H1 (cell line): ENCODE data around the gene SHQ1. TPM values are rescaled to one million over a fixed set of nuclear protein-coding genes. Genes with fewer than 3 reads are reported as not detected.

Experiments used
- CTCF ChIA-PET: fragments of 300-600 bp; sonication (Branson Sonifier 250); formaldehyde crosslinking; loops from one replicate; lab custom pipeline; 2021; ENCODE audit not compliant: partially characterized antibody; lab: Charles Lee
- POLR2A ChIA-PET: fragments of 300-600 bp; sonication (Branson Sonifier 250); formaldehyde crosslinking; loops from one replicate; lab custom pipeline; 2021; ENCODE audit warnings: inconsistent platforms; ENCODE audit not compliant: partially characterized antibody; lab: Charles Lee
- DNase-seq, 2 experiments: peaks; one replicate each; pipeline versions ENCODE4 v3.0.0 to v3.0.0-alpha.2; 2010 to 2022; ENCODE audit warnings: low spot score in 2 of 2, low read depth in 1 of 2, mixed read lengths in 1 of 2
- FAIRE-seq: peaks from 2 replicates; lab custom pipeline; 2011; peaks lifted over from hg19 to GRCh38; lab: Jason Lieb, UNC
- H2AFZ ChIP-seq: 2 replicates; pipeline ENCODE4 v1.8.1; 2012; ENCODE audit warnings: low read length, inconsistent platforms
- H2AK5ac ChIP-seq: 2 replicates; pipeline ENCODE4 v1.6.1; 2013; ENCODE audit warnings: low read depth, low read length
- H2BK120ac ChIP-seq: replicated peaks from 2 replicates; pipeline ENCODE3; 2013; ENCODE audit warnings: low read depth, low read length, inconsistent platforms
- H2BK12ac ChIP-seq: 2 replicates; pipeline ENCODE4 v1.6.1; 2013; ENCODE audit warnings: low read depth, low read length
- H2BK15ac ChIP-seq: 2 replicates; pipeline ENCODE4 v1.6.1; 2013; ENCODE audit warnings: low read length
- H2BK20ac ChIP-seq: 2 replicates; pipeline ENCODE4 v1.6.1; 2013; ENCODE audit warnings: low read length
- H2BK5ac ChIP-seq: 2 replicates; pipeline ENCODE4 v1.6.1; 2013; ENCODE audit warnings: low read depth, low read length
- H3K14ac ChIP-seq: 2 replicates; pipeline ENCODE4 v1.6.1; 2013; ENCODE audit warnings: inconsistent platforms; ENCODE audit not compliant: insufficient read length
- H3K18ac ChIP-seq: 2 replicates; pipeline ENCODE4 v1.6.1; 2013; ENCODE audit warnings: low read length; ENCODE audit errors: extremely low read depth
- H3K23ac ChIP-seq: 2 replicates; pipeline ENCODE4 v1.6.1; 2013; ENCODE audit warnings: inconsistent platforms; ENCODE audit not compliant: insufficient read length
- H3K23me2 ChIP-seq: 2 replicates; pipeline ENCODE4 v1.6.1; 2013; ENCODE audit warnings: low read depth, low read length
- H3K27ac ChIP-seq: 2 replicates; pipeline ENCODE4 v1.6.1; 2011; ENCODE audit warnings: low read depth, low read length, inconsistent platforms
- H3K27me3 ChIP-seq, 4 experiments: replicated peaks in 1 of 4; 1 replicate in 1 of 4; 2 replicates in 3 of 4; pipeline versions ENCODE4 v1.6.1 to v1.8.1; 2011 to 2013; ENCODE audit warnings: low read length in 3 of 4, mild to moderate bottlenecking in 3 of 4, inconsistent platforms in 2 of 4, mixed read lengths in 2 of 4, moderate library complexity in 1 of 4; ENCODE audit not compliant: control insufficient read depth in 3 of 4, insufficient read depth in 3 of 4; ENCODE audit errors: extremely low read depth in 1 of 4
- H3K36me3 ChIP-seq, 4 experiments: 2 replicates each; pipeline versions ENCODE4 v1.6.1 to v1.8.1; 2011 to 2013; ENCODE audit warnings: mild to moderate bottlenecking in 4 of 4, low read length in 3 of 4, moderate library complexity in 2 of 4, control low read depth in 1 of 4, inconsistent platforms in 1 of 4; ENCODE audit not compliant: insufficient read depth in 4 of 4, control insufficient read depth in 2 of 4
- H3K4ac ChIP-seq: replicated peaks from 2 replicates; pipeline ENCODE3; 2013; ENCODE audit warnings: low read length, low read depth, mixed read lengths, inconsistent platforms; ENCODE audit not compliant: insufficient read length
- H3K4me1 ChIP-seq, 4 experiments: replicated peaks in 1 of 4; 1 replicate in 1 of 4; 2 replicates in 3 of 4; pipeline versions ENCODE4 v1.6.1 to v1.8.1; 2011 to 2013; ENCODE audit warnings: low read length in 3 of 4, inconsistent platforms in 2 of 4, mixed read lengths in 1 of 4; ENCODE audit not compliant: insufficient read depth in 4 of 4, control insufficient read depth in 3 of 4
- H3K4me2 ChIP-seq, 2 experiments: 2 replicates each; pipeline versions ENCODE4 v1.6.1 to v1.8.1; 2011 to 2013; ENCODE audit warnings: low read depth in 2 of 2, low read length in 2 of 2, control low read depth in 1 of 2, inconsistent platforms in 1 of 2, mild to moderate bottlenecking in 1 of 2; ENCODE audit not compliant: insufficient read depth in 1 of 2
- H3K4me3 ChIP-seq, 4 experiments: fragments of 200-600, 300-600 bp in 1 of 4; sonication (generic), shearing (Covaris generic), sonication (Bioruptor Twin) in 1 of 4; 2 replicates each; pipeline versions ENCODE4 v1.5.1 to v1.8.1; 2011 to 2016; ENCODE audit warnings: low read length in 4 of 4, low read depth in 3 of 4, control low read depth in 2 of 4, inconsistent platforms in 2 of 4, mild to moderate bottlenecking in 2 of 4, mixed read lengths in 1 of 4, moderate library complexity in 1 of 4; ENCODE audit not compliant: insufficient read depth in 2 of 4; ENCODE audit errors: extremely low read depth in 1 of 4
- H3K56ac ChIP-seq: replicated peaks from 2 replicates; pipeline ENCODE3; 2013; ENCODE audit warnings: low read depth, mild to moderate bottlenecking, mixed read lengths, low read length, inconsistent platforms; ENCODE audit not compliant: insufficient read length
- H3K79me1 ChIP-seq: 2 replicates; pipeline ENCODE4 v1.6.1; 2013; ENCODE audit warnings: low read depth, low read length, control low read depth
- H3K79me2 ChIP-seq, 2 experiments: 2 replicates each; pipeline versions ENCODE4 v1.6.1 to v1.8.1; 2012 to 2013; ENCODE audit warnings: low read length in 2 of 2, mild to moderate bottlenecking in 2 of 2, inconsistent platforms in 1 of 2; ENCODE audit not compliant: insufficient read depth in 2 of 2, control insufficient read depth in 1 of 2
- H3K9ac ChIP-seq, 4 experiments: replicated peaks in 1 of 4; 1 replicate in 1 of 4; 2 replicates in 3 of 4; pipeline versions ENCODE4 v1.6.1 to v1.8.1; 2011 to 2013; ENCODE audit warnings: low read depth in 3 of 4, low read length in 3 of 4, control low read depth in 2 of 4, mild to moderate bottlenecking in 2 of 4, moderate library complexity in 2 of 4, inconsistent platforms in 1 of 4; ENCODE audit errors: extremely low read depth in 1 of 4
- H3K9me3 ChIP-seq, 2 experiments: 2 replicates each; pipeline versions ENCODE4 v1.6.1 to v1.8.1; 2012 to 2013; ENCODE audit warnings: mild to moderate bottlenecking in 2 of 2, moderate library complexity in 2 of 2, control low read depth in 1 of 2, inconsistent platforms in 1 of 2, low read depth in 1 of 2, low read length in 1 of 2, mixed read lengths in 1 of 2; ENCODE audit not compliant: insufficient read depth in 2 of 2
- H4K20me1 ChIP-seq, 2 experiments: replicated peaks in 1 of 2; 2 replicates each; pipeline versions ENCODE3 to v1.8.1; 2011 to 2013; ENCODE audit warnings: inconsistent platforms in 2 of 2, low read length in 2 of 2, mild to moderate bottlenecking in 1 of 2; ENCODE audit not compliant: insufficient read depth in 2 of 2, control insufficient read depth in 1 of 2
- H4K5ac ChIP-seq: 2 replicates; pipeline ENCODE4 v1.6.1; 2013; ENCODE audit warnings: low read length, low read depth, mixed read lengths, inconsistent platforms; ENCODE audit not compliant: insufficient read length
- H4K8ac ChIP-seq: 2 replicates; pipeline ENCODE4 v1.8.0; 2013; ENCODE audit warnings: mild to moderate bottlenecking, moderate library complexity, low read length, inconsistent platforms; ENCODE audit not compliant: insufficient read depth; ENCODE audit errors: extremely low read depth
- H4K91ac ChIP-seq: replicated peaks from 2 replicates; pipeline ENCODE3; 2013; ENCODE audit warnings: low read length, mixed read lengths, inconsistent platforms; ENCODE audit not compliant: insufficient read length
- ASH2L ChIP-seq: fragments of 200-600, 300-600 bp; sonication (generic); IDR thresholded peaks from one replicate; pipeline ENCODE4 v1.7.1; 2017; ENCODE audit warnings: low read length
- CBX5 ChIP-seq: fragments of 300-800, 300-1000 bp; sonication (generic); IDR thresholded peaks from 2 replicates; pipeline ENCODE4 v1.7.1; 2016; ENCODE audit warnings: antibody characterized with exemption, low read length, low read depth
- EGR1 ChIP-seq: IDR thresholded peaks from 2 replicates; pipeline ENCODE4 v1.6.1; 2011; ENCODE audit warnings: low read depth, low read length, borderline replicate concordance
- JUN ChIP-seq: IDR thresholded peaks from 2 replicates; pipeline ENCODE4 v1.6.1; 2011; ENCODE audit warnings: low read depth, mild to moderate bottlenecking, improper control_type of control experiment, low read length
- JUND ChIP-seq: IDR thresholded peaks from 2 replicates; pipeline ENCODE4 v1.6.1; 2011; ENCODE audit warnings: mild to moderate bottlenecking, improper control_type of control experiment, low read length
- RBBP5 ChIP-seq: IDR thresholded peaks from 2 replicates; pipeline ENCODE4 v1.7.1; 2012; ENCODE audit warnings: low read depth, mild to moderate bottlenecking, inconsistent platforms, low read length, moderate library complexity, borderline replicate concordance
- RFX5 ChIP-seq: IDR thresholded peaks from 2 replicates; pipeline ENCODE4 v1.6.1; 2011; ENCODE audit warnings: low read depth, low read length, improper control_type of control experiment, borderline replicate concordance
- SUZ12 ChIP-seq: fragments of 200-600 bp; sonication (generic); IDR thresholded peaks from 2 replicates; pipeline ENCODE4 v1.6.1; 2012; ENCODE audit warnings: mild to moderate bottlenecking, inconsistent platforms, low read length, moderate library complexity, mixed read lengths
- TCF12 ChIP-seq: IDR thresholded peaks from 2 replicates; pipeline ENCODE4 v1.6.1; 2011; ENCODE audit warnings: low read depth, mild to moderate bottlenecking, low read length
- WGBS, 2 experiments: shearing (Covaris generic) in 1 of 2; methylation state at CpG; one replicate each; pipeline versions ENCODE4 v1.1.6 to v1.1.7; 2013 to 2015; ENCODE audit warnings: low lambda C conversion rate in 2 of 2, mixed read lengths in 2 of 2, inconsistent platforms in 1 of 2, low coverage in 1 of 2, missing lambda C conversion rate in 1 of 2; ENCODE audit not compliant: insufficient replicate concordance in 2 of 2, insufficient coverage in 1 of 2, insufficient read length in 1 of 2; ENCODE audit errors: extremely low coverage in 1 of 2, missing lambda C conversion rate in 1 of 2; 5-methylcytosine and 5-hydroxymethylcytosine counted together
- polyA plus RNA-seq, 7 experiments: library from polyadenylated mRNA; depleted of rRNA in 3 of 7; stranded (reverse) in 5 of 7; unstranded in 2 of 7; fragments of >200 nt in 5 of 7; fragments of 200-250 nt in 2 of 7; gene quantifications; 1 replicate in 5 of 7; 2 replicates in 1 of 7; 4 replicates in 1 of 7; pipeline versions ENCODE4 v1.2.1 to v1.2.3, GENCODE V29; 2011 to 2013; ENCODE audit warnings: missing spikeins in 2 of 7, mixed read lengths in 2 of 7
- total RNA-seq: library from RNA; stranded (reverse); fragmentation: NEBNext Ultra II Directional; extraction: Animal tissue kit (Norgen Biotek cat#: 25700); gene quantifications from 2 replicates; pipeline ENCODE4 v1.2.1, GENCODE V29; 2021
- TF ChIP-seq, protein P1 (sequence below): IDR thresholded peaks from 2 replicates; pipeline ENCODE4 v1.6.1; 2011; ENCODE audit warnings: low read length, improper control_type of control experiment
- TF ChIP-seq, protein P2 (sequence below), 3 experiments: IDR thresholded peaks; 1 replicate in 2 of 3; 2 replicates in 1 of 3; pipeline versions ENCODE4 v1.5.1 to v1.6.1; 2011; ENCODE audit warnings: low read length in 3 of 3, mild to moderate bottlenecking in 3 of 3, inconsistent platforms in 2 of 3, low read depth in 1 of 3, moderate library complexity in 1 of 3; ENCODE audit not compliant: insufficient read depth in 1 of 3; ENCODE audit errors: control extremely low read depth in 1 of 3

The SHQ1 gene
- total and polyA plus RNA-seq, 2 of the 8 experiments (the other 6 are each of a cell fraction or from before 2014, with no cell fraction given) = 10.7 to 34.4 TPM

- Histone ChIP-seq H3K14ac (no peak overlapping the region), H3K36me3 (peaks cover 0 to 2% (median 2%) of the 10 kb centered on the region in 4 experiments; a peak in 2 of 8 replicates), H2AFZ (no peak overlapping the region), H4K5ac (no peak overlapping the region), H2BK5ac (no peak overlapping the region), H2BK15ac (no peak overlapping the region), H3K79me2 (no peaks in the 10 kb centered on the region), H2BK20ac (no peak overlapping the region), H3K56ac (no peak overlapping the region), H4K8ac (no peak overlapping the region), H3K9me3 (no peaks in the 10 kb centered on the region), H2AK5ac (no peak overlapping the region), H3K18ac (no peak overlapping the region), H3K23me2 (no peaks in the 10 kb centered on the region), H3K4me1 (peaks cover 0 to 3% (median 1%) of the 10 kb centered on the region in 4 experiments; a peak in 1 of 7 replicates), H3K79me1 (no peaks in the 10 kb centered on the region), H2BK120ac (no peak overlapping the region), H3K27ac (no peak overlapping the region), H2BK12ac (no peak overlapping the region), H3K23ac (no peak overlapping the region), H3K4me3 (no peak overlapping the region), H3K4me2 (no peak overlapping the region), H3K27me3 (no peaks in the 10 kb centered on the region), H4K91ac (no peak overlapping the region), H4K20me1 (no peaks in the 10 kb centered on the region), H3K4ac (no peak overlapping the region), H3K9ac (no peak overlapping the region)
- no peak for FAIRE-seq
- no peak for DNase-seq
- ChIA-PET POLR2A (no interaction called here), CTCF (interaction anchor here (0.6 to 7.0 kb wide), 23 partner anchors 9 to 888 kb away, joined by 3 to 114 read pairs (median 3); partner anchors contain the start of gene RYBP)
- 81% methylated on average over 1 of the region's 1 CpG; no CpG with 5 or more reads in 1 of the 2 experiments for WGBS, 2 experiments
- no peak for TF ChIP-seq JUND
- no peak for TF ChIP-seq RBBP5
- TF ChIP-seq TCF12 = no peak
- no peak for TF ChIP-seq ASH2L
- TF ChIP-seq CBX5 = no peak
- no peak for TF ChIP-seq RFX5
- TF ChIP-seq, protein P1, sequence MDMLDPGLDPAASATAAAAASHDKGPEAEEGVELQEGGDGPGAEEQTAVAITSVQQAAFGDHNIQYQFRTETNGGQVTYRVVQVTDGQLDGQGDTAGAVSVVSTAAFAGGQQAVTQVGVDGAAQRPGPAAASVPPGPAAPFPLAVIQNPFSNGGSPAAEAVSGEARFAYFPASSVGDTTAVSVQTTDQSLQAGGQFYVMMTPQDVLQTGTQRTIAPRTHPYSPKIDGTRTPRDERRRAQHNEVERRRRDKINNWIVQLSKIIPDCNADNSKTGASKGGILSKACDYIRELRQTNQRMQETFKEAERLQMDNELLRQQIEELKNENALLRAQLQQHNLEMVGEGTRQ = no peak
- TF ChIP-seq, protein P2, sequence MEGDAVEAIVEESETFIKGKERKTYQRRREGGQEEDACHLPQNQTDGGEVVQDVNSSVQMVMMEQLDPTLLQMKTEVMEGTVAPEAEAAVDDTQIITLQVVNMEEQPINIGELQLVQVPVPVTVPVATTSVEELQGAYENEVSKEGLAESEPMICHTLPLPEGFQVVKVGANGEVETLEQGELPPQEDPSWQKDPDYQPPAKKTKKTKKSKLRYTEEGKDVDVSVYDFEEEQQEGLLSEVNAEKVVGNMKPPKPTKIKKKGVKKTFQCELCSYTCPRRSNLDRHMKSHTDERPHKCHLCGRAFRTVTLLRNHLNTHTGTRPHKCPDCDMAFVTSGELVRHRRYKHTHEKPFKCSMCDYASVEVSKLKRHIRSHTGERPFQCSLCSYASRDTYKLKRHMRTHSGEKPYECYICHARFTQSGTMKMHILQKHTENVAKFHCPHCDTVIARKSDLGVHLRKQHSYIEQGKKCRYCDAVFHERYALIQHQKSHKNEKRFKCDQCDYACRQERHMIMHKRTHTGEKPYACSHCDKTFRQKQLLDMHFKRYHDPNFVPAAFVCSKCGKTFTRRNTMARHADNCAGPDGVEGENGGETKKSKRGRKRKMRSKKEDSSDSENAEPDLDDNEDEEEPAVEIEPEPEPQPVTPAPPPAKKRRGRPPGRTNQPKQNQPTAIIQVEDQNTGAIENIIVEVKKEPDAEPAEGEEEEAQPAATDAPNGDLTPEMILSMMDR (IDR thresholded peaks at IDR 0.05; ENCODE audit: control extremely low read depth in 1 of 3, insufficient read depth in 1 of 3, low read depth in 1 of 3, low read length in 3 of 3) = no peak
- no peak for TF ChIP-seq JUN
- TF ChIP-seq SUZ12 = no peak
- no peak for TF ChIP-seq EGR1
These were observed 29.3 kb downstream of the SHQ1 start for GRCh38 chr3:72818905-72819304.
